SK-N-SH treated with all-trans-retinoic acid at 6 μM for 48 hours (cell line): Measurements from ENCODE around the gene THOP1.

Experiments
- BACH2 ChIP-seq: fragments of 250-450 bp; sonication (Bioruptor Pico); IDR thresholded peaks from 2 replicates; pipeline ENCODE4 v1.9.0; 2021; ENCODE audit warnings: mild to moderate bottlenecking, borderline replicate concordance
- GLIS3 ChIP-seq: fragments of 250-450 bp; sonication (Bioruptor Pico); IDR thresholded peaks from 2 replicates; pipeline ENCODE4 v1.5.0; 2020; ENCODE audit warnings: mild to moderate bottlenecking, moderate library complexity
- ISL1 ChIP-seq: fragments of 250-450 bp; sonication (Bioruptor Pico); IDR thresholded peaks from 2 replicates; pipeline ENCODE4 v2.1.2; 2022; ENCODE audit warnings: mild to moderate bottlenecking, moderate library complexity
- PPARA ChIP-seq: fragments of 250-450 bp; sonication (Bioruptor Pico); IDR thresholded peaks from 2 replicates; pipeline ENCODE4 v1.5.0; 2020; ENCODE audit warnings: mild to moderate bottlenecking, borderline replicate concordance
- RARB ChIP-seq: fragments of 250-450 bp; sonication (Bioruptor Pico); IDR thresholded peaks from 2 replicates; pipeline ENCODE4 v1.8.0; 2021; ENCODE audit warnings: mild to moderate bottlenecking, moderate library complexity
- SNAI2 ChIP-seq: fragments of 250-450 bp; sonication (Bioruptor Pico); IDR thresholded peaks from 2 replicates; pipeline ENCODE4 v1.5.0; 2020; ENCODE audit warnings: mild to moderate bottlenecking, moderate library complexity
- TOX ChIP-seq: fragments of 250-450 bp; sonication (Bioruptor Pico); IDR thresholded peaks from 2 replicates; pipeline ENCODE4 v1.8.0; 2021; ENCODE audit warnings: mild to moderate bottlenecking, moderate library complexity, borderline replicate concordance
- TSHZ2 ChIP-seq: fragments of 250-450 bp; sonication (Bioruptor Pico); IDR thresholded peaks from 2 replicates; pipeline ENCODE4 v1.5.0; 2020; ENCODE audit warnings: mild to moderate bottlenecking, moderate library complexity
- ZFP3 ChIP-seq: fragments of 250-450 bp; sonication (Bioruptor Pico); IDR thresholded peaks from 2 replicates; pipeline ENCODE4 v1.5.0; 2020; ENCODE audit warnings: mild to moderate bottlenecking, moderate library complexity
- ZFP30 ChIP-seq: fragments of 450-650 bp; formaldehyde crosslinking; IDR thresholded peaks from 2 replicates; pipeline ENCODE4 v1.5.0; 2022; ENCODE audit warnings: mild to moderate bottlenecking, moderate library complexity
- ZNF8 ChIP-seq: fragments of 450-650 bp; formaldehyde crosslinking; IDR thresholded peaks from 2 replicates; pipeline ENCODE4 v1.5.0; 2020; ENCODE audit warnings: mild to moderate bottlenecking, moderate library complexity
- TF ChIP-seq, protein P1 (sequence below): fragments of 250-450 bp; sonication (Bioruptor Pico); IDR thresholded peaks from 2 replicates; pipeline ENCODE4 v1.8.0; 2021; ENCODE audit warnings: low read depth, mild to moderate bottlenecking, moderate library complexity, borderline replicate concordance
- TF ChIP-seq, protein P2 (sequence below): fragments of 250-450 bp; sonication (Bioruptor Pico); IDR thresholded peaks from 2 replicates; pipeline ENCODE4 v1.8.0; 2020; ENCODE audit warnings: mild to moderate bottlenecking, moderate library complexity, borderline replicate concordance
- TF ChIP-seq, protein P3 (sequence below): fragments of 250-450 bp; sonication (Bioruptor Pico); IDR thresholded peaks from 2 replicates; pipeline ENCODE4 v1.5.1; 2020; ENCODE audit warnings: low read depth, mild to moderate bottlenecking, moderate library complexity

DNA sequence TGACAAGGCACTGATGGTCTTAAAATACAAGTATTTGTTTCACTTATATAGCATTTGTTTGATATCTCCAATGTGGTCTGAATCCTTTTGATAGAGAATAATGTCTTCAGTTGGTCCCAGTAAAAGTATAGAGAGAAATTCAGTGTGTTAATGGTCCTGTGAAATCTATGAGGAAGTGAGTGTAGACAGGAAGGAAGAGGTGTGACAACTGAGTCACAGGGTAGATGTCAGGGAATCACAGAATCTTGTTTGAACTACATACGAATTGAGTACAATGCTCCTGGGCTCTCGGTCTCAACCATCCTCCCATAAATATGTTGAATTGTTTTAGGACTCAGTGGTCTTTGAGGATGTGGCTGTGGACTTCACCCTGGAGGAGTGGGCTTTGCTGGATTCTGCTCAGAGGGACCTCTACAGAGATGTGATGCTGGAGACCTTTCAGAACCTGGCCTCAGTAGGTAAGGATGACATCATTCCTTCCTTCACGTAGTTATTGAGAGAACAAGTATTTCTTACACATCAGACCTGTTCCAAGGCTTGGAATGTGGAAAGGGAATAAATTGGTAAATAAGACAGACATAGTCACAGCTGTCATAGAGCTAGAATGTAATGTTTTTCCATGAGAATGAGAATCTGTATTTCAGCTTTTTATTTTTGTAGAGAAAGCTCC, 65.1 kb downstream of the THOP1 start:
- TF ChIP-seq, protein P1, sequence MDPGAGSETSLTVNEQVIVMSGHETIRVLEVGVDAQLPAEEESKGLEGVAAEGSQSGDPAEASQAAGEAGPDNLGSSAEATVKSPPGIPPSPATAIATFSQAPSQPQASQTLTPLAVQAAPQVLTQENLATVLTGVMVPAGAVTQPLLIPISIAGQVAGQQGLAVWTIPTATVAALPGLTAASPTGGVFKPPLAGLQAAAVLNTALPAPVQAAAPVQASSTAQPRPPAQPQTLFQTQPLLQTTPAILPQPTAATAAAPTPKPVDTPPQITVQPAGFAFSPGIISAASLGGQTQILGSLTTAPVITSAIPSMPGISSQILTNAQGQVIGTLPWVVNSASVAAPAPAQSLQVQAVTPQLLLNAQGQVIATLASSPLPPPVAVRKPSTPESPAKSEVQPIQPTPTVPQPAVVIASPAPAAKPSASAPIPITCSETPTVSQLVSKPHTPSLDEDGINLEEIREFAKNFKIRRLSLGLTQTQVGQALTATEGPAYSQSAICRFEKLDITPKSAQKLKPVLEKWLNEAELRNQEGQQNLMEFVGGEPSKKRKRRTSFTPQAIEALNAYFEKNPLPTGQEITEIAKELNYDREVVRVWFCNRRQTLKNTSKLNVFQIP (CRISPR knock-in tag), result no peak
- TF ChIP-seq TOX (CRISPR knock-in tag) (no peak), GLIS3 (CRISPR knock-in tag) (no peak), ISL1 (CRISPR knock-in tag) (no peak), BACH2 (CRISPR knock-in tag) (no peak), RARB (no peak), ZNF8 (CRISPR knock-in tag) (no peak), PPARA (CRISPR knock-in tag) (no peak), ZFP30 (CRISPR knock-in tag) (no peak), ZFP3 (CRISPR knock-in tag) (no peak), TSHZ2 (no peak), SNAI2 (CRISPR knock-in tag) (no peak)
- TF ChIP-seq, protein P2, sequence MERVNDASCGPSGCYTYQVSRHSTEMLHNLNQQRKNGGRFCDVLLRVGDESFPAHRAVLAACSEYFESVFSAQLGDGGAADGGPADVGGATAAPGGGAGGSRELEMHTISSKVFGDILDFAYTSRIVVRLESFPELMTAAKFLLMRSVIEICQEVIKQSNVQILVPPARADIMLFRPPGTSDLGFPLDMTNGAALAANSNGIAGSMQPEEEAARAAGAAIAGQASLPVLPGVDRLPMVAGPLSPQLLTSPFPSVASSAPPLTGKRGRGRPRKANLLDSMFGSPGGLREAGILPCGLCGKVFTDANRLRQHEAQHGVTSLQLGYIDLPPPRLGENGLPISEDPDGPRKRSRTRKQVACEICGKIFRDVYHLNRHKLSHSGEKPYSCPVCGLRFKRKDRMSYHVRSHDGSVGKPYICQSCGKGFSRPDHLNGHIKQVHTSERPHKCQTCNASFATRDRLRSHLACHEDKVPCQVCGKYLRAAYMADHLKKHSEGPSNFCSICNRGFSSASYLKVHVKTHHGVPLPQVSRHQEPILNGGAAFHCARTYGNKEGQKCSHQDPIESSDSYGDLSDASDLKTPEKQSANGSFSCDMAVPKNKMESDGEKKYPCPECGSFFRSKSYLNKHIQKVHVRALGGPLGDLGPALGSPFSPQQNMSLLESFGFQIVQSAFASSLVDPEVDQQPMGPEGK (CRISPR knock-in tag), result no peak
- TF ChIP-seq, protein P3, sequence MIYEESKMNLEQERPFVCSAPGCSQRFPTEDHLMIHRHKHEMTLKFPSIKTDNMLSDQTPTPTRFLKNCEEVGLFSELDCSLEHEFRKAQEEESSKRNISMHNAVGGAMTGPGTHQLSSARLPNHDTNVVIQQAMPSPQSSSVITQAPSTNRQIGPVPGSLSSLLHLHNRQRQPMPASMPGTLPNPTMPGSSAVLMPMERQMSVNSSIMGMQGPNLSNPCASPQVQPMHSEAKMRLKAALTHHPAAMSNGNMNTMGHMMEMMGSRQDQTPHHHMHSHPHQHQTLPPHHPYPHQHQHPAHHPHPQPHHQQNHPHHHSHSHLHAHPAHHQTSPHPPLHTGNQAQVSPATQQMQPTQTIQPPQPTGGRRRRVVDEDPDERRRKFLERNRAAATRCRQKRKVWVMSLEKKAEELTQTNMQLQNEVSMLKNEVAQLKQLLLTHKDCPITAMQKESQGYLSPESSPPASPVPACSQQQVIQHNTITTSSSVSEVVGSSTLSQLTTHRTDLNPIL (CRISPR knock-in tag), result no peak
